ENCODE data around the gene HPS6.

HPS6 gene

GRCh38 chr10:102090772-102091171 is 25.6 kb downstream of the HPS6 start:
- Mint-ChIP-seq H3K27ac (peak overlapping the region in 1 of 2 donors; percentile 47), H3K4me1 (ENCODE audit: low read depth in 2 of 2) (no peaks in the 10 kb centered on the region)
- DNase-seq = no peak

GRCh38 chr10:102096449-102096848 is 31.3 kb downstream of the HPS6 start:
- Mint-ChIP-seq H3K27me3 (no peaks in the 10 kb centered on the region), H3K36me3 (ENCODE audit: insufficient read depth) (peaks cover 3% of the 10 kb centered on the region)

More at GRCh38 chr10:102090772-102091171, 25.6 kb downstream of the HPS6 start:
- Mint-ChIP-seq H3K9me3 (no peaks in the 10 kb centered on the region), H3K27me3 (no peaks in the 10 kb centered on the region), H3K4me3 (no peak overlapping the region), H3K36me3 (ENCODE audit: insufficient read depth) (peaks cover 3% of the 10 kb centered on the region)
- ATAC-seq (replicated peaks) = no peak

GRCh38 chr10:102101152-102101551 is 36.0 kb downstream of the HPS6 start:
- ATAC-seq (replicated peaks) = no peak
- Mint-ChIP-seq H3K27me3 (no peaks in the 10 kb centered on the region), H3K4me1 (ENCODE audit: low read depth in 2 of 2) (peaks cover 9 to 13% of the 10 kb centered on the region in 2 donors), H3K27ac (no peak overlapping the region), H3K9me3 (no peaks in the 10 kb centered on the region), H3K36me3 (ENCODE audit: insufficient read depth) (peaks cover 8% of the 10 kb centered on the region), H3K4me3 (no peak overlapping the region)
- DNase-seq = no peak

More at GRCh38 chr10:102096449-102096848, 31.3 kb downstream of the HPS6 start:
- Mint-ChIP-seq H3K9me3 (no peaks in the 10 kb centered on the region), H3K4me1 (ENCODE audit: low read depth in 2 of 2) (no peaks in the 10 kb centered on the region), H3K27ac (no peak overlapping the region), H3K4me3 (no peak overlapping the region)
- ATAC-seq (replicated peaks) (no peak), DNase-seq (no peak)

GRCh38 chr10:102102421-102102820 is 37.3 kb downstream of the HPS6 start:
- Mint-ChIP-seq H3K36me3 (ENCODE audit: insufficient read depth) (peaks cover 14% of the 10 kb centered on the region), H3K4me1 (ENCODE audit: low read depth in 2 of 2) (peaks cover 9 to 14% of the 10 kb centered on the region in 2 donors), H3K27ac (no peak overlapping the region), H3K27me3 (no peaks in the 10 kb centered on the region), H3K9me3 (no peaks in the 10 kb centered on the region), H3K4me3 (no peak overlapping the region)
- ATAC-seq (replicated peaks) = no peak
- no peak for DNase-seq

DNA sequence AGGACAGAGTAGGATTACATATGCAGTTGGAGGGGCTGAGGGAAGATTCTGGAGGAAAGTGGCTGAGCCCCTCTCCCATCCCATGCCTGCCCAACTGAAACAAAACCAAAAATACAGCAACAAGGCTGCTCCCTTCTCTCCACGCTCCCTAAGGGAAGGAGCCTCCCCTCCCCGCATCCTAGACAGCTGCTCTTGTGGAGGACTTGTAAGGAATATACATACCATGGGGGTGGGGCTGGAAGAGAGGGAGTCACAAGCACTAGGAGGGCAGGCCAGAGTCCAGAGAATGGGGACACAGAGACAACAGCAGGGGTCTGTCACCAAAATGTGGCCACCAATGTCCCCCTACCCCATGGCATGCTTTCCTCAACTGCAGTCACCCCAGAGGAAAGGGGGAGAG is 41.8 kb downstream of the HPS6 start:
- Mint-ChIP-seq H3K4me3 (no peak overlapping the region), H3K27ac (no peak overlapping the region), H3K27me3 (no peaks in the 10 kb centered on the region), H3K36me3 (ENCODE audit: insufficient read depth) (peaks cover 36% of the 10 kb centered on the region), H3K9me3 (no peaks in the 10 kb centered on the region), H3K4me1 (ENCODE audit: low read depth in 2 of 2) (peaks cover 12 to 17% of the 10 kb centered on the region in 2 donors)
- ATAC-seq (replicated peaks) (no peak), DNase-seq (no peak)

GRCh38 chr10:102109166-102110116 is 44.3 kb downstream of the HPS6 start:
- no peak for ATAC-seq (replicated peaks)
- no peaks in the 10 kb centered on the region for H3K27me3 Mint-ChIP-seq
- DNase-seq = no peak
- H3K4me3 Mint-ChIP-seq = no peak overlapping the region
- peaks cover 36% of the 10 kb centered on the region for H3K36me3 Mint-ChIP-seq (ENCODE audit: insufficient read depth)
- H3K4me1 Mint-ChIP-seq (ENCODE audit: low read depth in 2 of 2) = peaks cover 28 to 30% of the 10 kb centered on the region in 2 donors
- no peaks in the 10 kb centered on the region for H3K9me3 Mint-ChIP-seq
- H3K27ac Mint-ChIP-seq = peak overlapping the region in 1 of 2 donors; percentile 15

- no peaks in the 10 kb centered on the region for H3K27me3 Mint-ChIP-seq
- peaks cover 36% of the 10 kb centered on the region for H3K36me3 Mint-ChIP-seq (ENCODE audit: insufficient read depth)
- no peak for DNase-seq
- H3K27ac Mint-ChIP-seq = peak overlapping the region; percentile 38 to 86
- peaks cover 32 to 35% of the 10 kb centered on the region in 2 donors for H3K4me1 Mint-ChIP-seq (ENCODE audit: low read depth in 2 of 2)
- no peaks in the 10 kb centered on the region for H3K9me3 Mint-ChIP-seq
- H3K4me3 Mint-ChIP-seq = no peak overlapping the region
- ATAC-seq (replicated peaks) = no peak
Observed at GRCh38 chr10:102111276-102111675, 46.1 kb downstream of the HPS6 start.

DNA sequence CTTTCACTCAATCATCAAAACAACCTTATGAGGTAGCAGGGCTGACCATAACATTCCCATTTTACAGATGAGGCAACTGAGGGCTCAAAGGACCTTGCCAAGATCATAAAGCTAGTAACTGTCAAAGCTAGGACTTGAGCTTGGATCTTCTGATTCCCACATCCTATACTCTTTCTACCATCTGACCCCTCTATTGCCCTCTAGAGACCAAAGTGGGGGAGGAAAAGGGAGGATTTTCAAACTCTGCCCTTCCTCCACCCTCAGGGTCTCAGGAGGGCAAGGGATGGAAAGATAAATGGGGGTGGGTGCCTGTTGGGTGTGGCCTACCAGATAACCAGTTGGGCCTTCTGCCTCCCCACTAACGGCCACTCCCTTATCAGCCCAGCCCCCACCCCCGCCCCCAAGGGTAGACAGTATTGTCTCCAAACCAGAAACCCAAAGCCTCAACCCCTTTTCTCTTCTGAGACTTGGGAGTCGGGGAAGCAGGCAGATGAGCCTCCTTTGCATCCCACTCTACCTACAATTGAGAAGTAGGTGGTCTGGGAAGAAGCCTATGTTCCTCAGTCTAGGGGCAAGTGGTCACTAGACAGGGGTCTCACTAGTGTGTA is 47.2 kb downstream of the HPS6 start:
- no peaks in the 10 kb centered on the region for H3K27me3 Mint-ChIP-seq
- DNase-seq = no peak
- H3K36me3 Mint-ChIP-seq (ENCODE audit: insufficient read depth) = peaks cover 32% of the 10 kb centered on the region
- peaks cover 40 to 43% of the 10 kb centered on the region in 2 donors for H3K4me1 Mint-ChIP-seq (ENCODE audit: low read depth in 2 of 2)
- no peaks in the 10 kb centered on the region for H3K9me3 Mint-ChIP-seq
- peak overlapping the region; percentile 85 to 93 for H3K27ac Mint-ChIP-seq
- no peak for ATAC-seq (replicated peaks)
- no peak overlapping the region for H3K4me3 Mint-ChIP-seq

- Mint-ChIP-seq H3K36me3 (ENCODE audit: insufficient read depth) (peaks cover 36% of the 10 kb centered on the region), H3K27me3 (no peaks in the 10 kb centered on the region), H3K9me3 (no peaks in the 10 kb centered on the region), H3K4me3 (peak overlapping the region; percentile 89 to 91), H3K4me1 (ENCODE audit: low read depth in 2 of 2) (peaks cover 51 to 54% of the 10 kb centered on the region in 2 donors), H3K27ac (peak overlapping the region; percentile 85 to 93)
- DNase-seq = no peak
- peak; percentile 7 for ATAC-seq (replicated peaks)
Observed at GRCh38 chr10:102113261-102113955, 48.3 kb downstream of the HPS6 start.

DNA sequence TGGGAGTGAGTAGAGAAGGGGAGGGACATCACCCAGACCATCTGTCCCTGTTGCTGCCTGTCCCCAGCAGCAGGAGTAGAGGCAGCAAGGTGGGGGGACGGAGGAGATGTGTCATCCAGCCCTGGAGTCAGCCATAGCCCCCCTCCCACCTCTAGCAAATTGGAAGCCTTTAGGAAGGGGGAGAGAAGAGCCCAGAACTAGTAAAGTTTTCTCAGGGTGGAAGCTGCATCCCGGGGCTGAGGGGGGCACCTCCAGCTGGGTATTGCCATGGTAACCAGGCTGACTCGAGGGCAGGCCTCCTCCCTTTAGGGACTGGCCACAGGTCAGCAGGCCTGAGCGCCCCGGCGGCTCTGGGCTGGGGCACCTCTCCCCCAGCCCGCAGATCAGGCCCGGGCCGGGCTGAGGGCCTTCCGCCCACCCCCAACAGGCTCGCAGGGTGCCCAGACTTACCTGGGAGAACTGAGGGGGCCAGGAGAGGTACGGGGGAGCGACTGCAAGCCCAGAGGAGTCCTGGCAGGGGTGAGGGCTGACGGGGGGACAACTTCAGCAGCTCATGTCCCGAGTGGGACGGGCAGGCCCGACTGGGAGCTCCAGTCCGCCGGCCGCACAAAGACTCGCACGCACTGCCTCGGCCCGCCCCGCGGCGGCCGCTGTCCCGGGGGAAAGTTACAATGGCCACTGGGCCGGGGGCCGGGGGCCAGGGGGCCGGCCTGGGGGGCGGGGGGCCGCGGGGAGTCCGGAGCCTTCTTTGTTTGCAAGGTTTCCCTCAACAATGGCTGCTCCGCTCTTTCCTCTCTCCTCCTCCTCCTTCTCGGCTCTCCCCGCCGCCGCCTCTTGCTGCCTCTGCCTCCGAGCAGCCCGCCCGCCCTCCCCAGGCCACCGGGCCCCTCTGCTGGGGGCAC is 49.1 kb downstream of the HPS6 start:
- DNase-seq (no peak), ATAC-seq (replicated peaks) (peak; percentile 11)
- Mint-ChIP-seq H3K27ac (peak overlapping the region; percentile 85 to 93), H3K9me3 (no peaks in the 10 kb centered on the region), H3K4me3 (peak overlapping the region; percentile 89 to 91), H3K4me1 (ENCODE audit: low read depth in 2 of 2) (peaks cover 59 to 62% of the 10 kb centered on the region in 2 donors), H3K36me3 (ENCODE audit: insufficient read depth) (peaks cover 34% of the 10 kb centered on the region), H3K27me3 (no peaks in the 10 kb centered on the region)

DNA sequence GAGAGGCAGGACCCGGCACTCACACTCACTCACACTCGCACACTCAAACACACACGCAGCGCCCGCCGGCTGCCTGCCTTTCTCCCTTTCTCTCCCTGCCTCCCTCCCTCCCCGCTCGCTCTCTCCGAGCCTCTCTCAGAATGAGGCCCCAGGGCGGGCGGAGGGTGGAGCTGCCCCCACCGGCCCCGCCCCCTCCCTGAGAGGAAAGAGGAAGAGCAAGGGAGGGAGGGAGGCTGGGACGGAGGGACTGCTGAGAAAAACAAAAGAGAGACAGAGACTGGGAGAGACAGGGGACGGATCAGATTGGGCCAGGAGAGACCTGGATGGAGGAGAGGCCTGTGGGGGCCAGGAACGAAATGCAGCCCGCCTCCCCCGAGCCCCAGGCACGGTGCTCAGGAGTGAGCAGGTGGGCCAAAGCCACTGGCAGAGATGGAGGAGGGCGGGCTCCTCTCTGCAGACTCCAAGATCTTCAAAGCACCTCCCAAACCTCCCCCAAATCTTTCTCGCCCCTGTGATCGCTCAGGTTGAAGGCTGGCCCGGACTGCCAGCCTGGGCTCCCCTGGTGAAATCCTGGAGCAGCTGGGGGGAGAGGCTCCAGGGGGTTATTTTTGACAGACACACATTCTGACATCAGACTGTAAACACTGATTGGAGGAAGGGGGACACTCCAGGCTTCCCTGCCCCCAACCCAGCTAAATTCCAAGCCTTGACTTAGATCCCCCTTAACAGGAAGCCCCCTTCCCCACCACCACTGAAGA is 49.9 kb downstream of the HPS6 start:
- Mint-ChIP-seq H3K4me1 (ENCODE audit: low read depth in 2 of 2) (peaks cover 62 to 65% of the 10 kb centered on the region in 2 donors), H3K27me3 (no peaks in the 10 kb centered on the region), H3K27ac (peak overlapping the region; percentile 85 to 93), H3K36me3 (ENCODE audit: insufficient read depth) (peaks cover 31% of the 10 kb centered on the region), H3K4me3 (peak overlapping the region; percentile 89 to 91), H3K9me3 (no peaks in the 10 kb centered on the region)
- peak; percentile 59 to 66 (median 63) for DNase-seq
- ATAC-seq (replicated peaks) = peak; percentile 66

GRCh38 chr10:102115775-102116174 is 50.6 kb downstream of the HPS6 start:
- Mint-ChIP-seq H3K9me3 (no peaks in the 10 kb centered on the region), H3K27me3 (no peaks in the 10 kb centered on the region), H3K36me3 (ENCODE audit: insufficient read depth) (peaks cover 30% of the 10 kb centered on the region)

More at GRCh38 chr10:102115775-102116174, 50.6 kb downstream of the HPS6 start:
- Mint-ChIP-seq H3K4me3 (peak overlapping the region; percentile 89 to 91), H3K4me1 (ENCODE audit: low read depth in 2 of 2) (peaks cover 62 to 65% of the 10 kb centered on the region in 2 donors), H3K27ac (peak overlapping the region; percentile 85 to 93)
- DNase-seq = no peak
- ATAC-seq (replicated peaks) = no peak
